Measurements from ENCODE around the gene PAPOLA.

- TF ChIP-seq POLR2A (IDR thresholded peaks at IDR 0.05), result no peak
- no peak for TF ChIP-seq CTCF (IDR thresholded peaks at IDR 0.05)
These were observed 6.7 kb downstream of the PAPOLA start for GRCh38 chr14:96508900-96509299.

All from suprapubic skin (tissue), 3 donors.